OCI-LY3 (cell line): ENCODE results near the gene UNC93A.
"Not testable (repeated sequence)": the region's sequence is repeated elsewhere in the genome, so short reads cannot be mapped to it uniquely, and the experiment has no call there.

Experiments
- CTCF ChIP-seq: fragments of 200-600, 300-600 bp; sonication (generic); IDR thresholded peaks from 2 replicates; pipeline ENCODE4 v1.5.1; 2014; ENCODE audit warnings: antibody characterized with exemption, low read length, low read depth
- EZH2phosphoT487 ChIP-seq: fragments of 200-600 bp; shearing (Covaris generic); IDR thresholded peaks from 2 replicates; pipeline ENCODE4 v1.6.1; 2018; ENCODE audit warnings: antibody characterized with exemption, mixed run types, low read depth

GRCh38 chr6:167267556-167267898 is 23.6 kb upstream of the UNC93A start:
- not testable (repeated sequence) for TF ChIP-seq CTCF, EZH2phosphoT487
